Prostate gland (tissue), 2 donors: ENCODE results near the gene WWOX. TPM values are rescaled to one million over a fixed set of nuclear protein-coding genes. Genes with fewer than 3 reads are reported as not detected.
A peak's percentile ranks its signal among the peaks of the same experiment; 100 is the strongest.

Source experiments
- DNase-seq: peaks from one replicate; pipeline ENCODE4 v3.0.0-alpha.2; 2019; ENCODE audit warnings: low spot score
- H3K27ac ChIP-seq, 2 donors: fragments of 200-600 bp; sonication (generic); 2 replicates each; pipeline ENCODE4 v1.5.1; 2017 to 2019
- H3K27me3 ChIP-seq: fragments of 200-600 bp; sonication (generic); replicated peaks from 2 replicates; pipeline ENCODE4 v1.5.1; 2019; ENCODE audit not compliant: insufficient read depth
- H3K36me3 ChIP-seq, 2 donors: fragments of 200-600 bp; sonication (generic); 1 replicate in 1 of 2; 2 replicates in 1 of 2; pipeline versions ENCODE4 v1.5.1 to v1.8.1; 2017 to 2019
- H3K4me1 ChIP-seq: fragments of 200-600 bp; sonication (generic); replicated peaks from 2 replicates; pipeline ENCODE4 v1.5.1; 2019
- H3K4me3 ChIP-seq, 2 donors: fragments of 200-600 bp; sonication (generic); 2 replicates each; pipeline ENCODE4 v1.5.1; 2017 to 2019
- H3K9me3 ChIP-seq: fragments of 200-600 bp; sonication (generic); 2 replicates; pipeline ENCODE4 v1.5.1; 2017
- POLR2A ChIP-seq: fragments of 450-650 bp; IDR thresholded peaks from one replicate; pipeline ENCODE4 v1.6.1; 2016; ENCODE audit warnings: antibody characterized with exemption, mild to moderate bottlenecking
- POLR2AphosphoS5 ChIP-seq: sonication (generic); formaldehyde crosslinking; IDR thresholded peaks from one replicate; pipeline ENCODE4 v1.6.1; 2017; ENCODE audit warnings: antibody characterized with exemption
- WGBS: methylation state at CpG from one replicate; pipeline ENCODE4 v1.1.5; 2018; 5-methylcytosine and 5-hydroxymethylcytosine counted together
- intact Hi-C: fragments of 100-400 bp; cut with DNase I; formaldehyde crosslinking; loops from one replicate; pipeline ENCODE4 v1.14.2; 2022
- total RNA-seq, 2 donors: library from RNA; depleted of rRNA; stranded (reverse); fragments of >200 nt; gene quantifications; one replicate each; pipeline ENCODE4 v1.1.0, GENCODE V29; 2016
- TF ChIP-seq, protein P1 (sequence below), 4 experiments: fragments of 200-600 bp in 2 of 4; fragments of 450-650 bp in 2 of 4; sonication (generic) in 2 of 4; IDR thresholded peaks; 1 replicate in 3 of 4; 2 replicates in 1 of 4; pipeline ENCODE4 v1.5.1; 2016 to 2019; ENCODE audit warnings: antibody characterized with exemption in 4 of 4, mild to moderate bottlenecking in 2 of 4, moderate library complexity in 2 of 4

The WWOX gene
- total RNA-seq, 2 donors from 2014 or later, result 93.2 to 99.4 TPM

DNA sequence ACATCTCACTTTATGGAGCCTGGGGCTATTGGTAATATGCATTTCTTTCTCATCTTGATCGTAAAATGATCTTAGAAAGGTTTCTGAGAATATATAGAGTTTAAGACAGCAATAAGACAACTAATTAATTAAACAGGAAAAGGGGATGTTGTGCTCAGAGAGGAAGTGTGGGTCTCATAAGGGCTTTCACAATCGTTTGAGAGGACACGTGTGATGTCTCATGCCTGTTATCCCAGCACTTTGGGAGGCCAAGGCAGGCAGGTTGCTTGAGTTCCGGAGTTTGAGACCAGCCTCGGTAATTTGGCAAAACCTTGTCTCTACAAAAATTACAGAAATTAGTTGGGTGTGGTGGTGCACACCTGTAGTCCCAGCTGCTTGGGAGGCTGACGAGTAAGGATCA is 295.6 kb downstream of the WWOX start:
- Histone ChIP-seq H3K27ac (no peak overlapping the region), H3K27me3 (no peaks in the 10 kb centered on the region), H3K4me3 (no peak overlapping the region), H3K4me1 (no peaks in the 10 kb centered on the region), H3K9me3 (no peaks in the 10 kb centered on the region), H3K36me3 (no peaks in the 10 kb centered on the region)
- intact Hi-C loops, result no loop called here
- no peak for DNase-seq
- TF ChIP-seq, protein P1, sequence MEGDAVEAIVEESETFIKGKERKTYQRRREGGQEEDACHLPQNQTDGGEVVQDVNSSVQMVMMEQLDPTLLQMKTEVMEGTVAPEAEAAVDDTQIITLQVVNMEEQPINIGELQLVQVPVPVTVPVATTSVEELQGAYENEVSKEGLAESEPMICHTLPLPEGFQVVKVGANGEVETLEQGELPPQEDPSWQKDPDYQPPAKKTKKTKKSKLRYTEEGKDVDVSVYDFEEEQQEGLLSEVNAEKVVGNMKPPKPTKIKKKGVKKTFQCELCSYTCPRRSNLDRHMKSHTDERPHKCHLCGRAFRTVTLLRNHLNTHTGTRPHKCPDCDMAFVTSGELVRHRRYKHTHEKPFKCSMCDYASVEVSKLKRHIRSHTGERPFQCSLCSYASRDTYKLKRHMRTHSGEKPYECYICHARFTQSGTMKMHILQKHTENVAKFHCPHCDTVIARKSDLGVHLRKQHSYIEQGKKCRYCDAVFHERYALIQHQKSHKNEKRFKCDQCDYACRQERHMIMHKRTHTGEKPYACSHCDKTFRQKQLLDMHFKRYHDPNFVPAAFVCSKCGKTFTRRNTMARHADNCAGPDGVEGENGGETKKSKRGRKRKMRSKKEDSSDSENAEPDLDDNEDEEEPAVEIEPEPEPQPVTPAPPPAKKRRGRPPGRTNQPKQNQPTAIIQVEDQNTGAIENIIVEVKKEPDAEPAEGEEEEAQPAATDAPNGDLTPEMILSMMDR (IDR thresholded peaks at IDR 0.05), result no peak
- TF ChIP-seq POLR2AphosphoS5 (no peak), POLR2A (no peak)
- WGBS, result 88% methylated on average over 6 of the region's 6 CpGs

DNA sequence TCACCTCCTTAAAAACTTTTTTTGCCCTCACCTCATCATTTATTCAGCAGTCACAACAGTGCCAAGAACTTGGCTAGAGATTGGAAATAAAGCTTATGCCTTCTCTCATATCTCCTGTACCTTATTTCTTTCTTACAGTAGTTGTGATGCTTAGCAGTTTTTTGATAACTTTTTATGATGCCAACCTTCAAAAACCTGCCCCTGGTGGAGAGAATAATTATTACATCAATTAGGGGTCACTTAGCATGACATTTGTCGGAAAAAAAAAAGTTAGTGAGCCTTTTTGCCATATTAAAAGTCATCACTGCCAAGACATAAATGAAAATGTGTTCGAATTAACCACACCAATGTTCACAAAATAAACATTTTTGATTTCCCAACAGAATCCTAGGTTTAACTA is 296.6 kb downstream of the WWOX start:
- Histone ChIP-seq H3K27me3 (no peaks in the 10 kb centered on the region), H3K4me1 (no peaks in the 10 kb centered on the region), H3K4me3 (no peak overlapping the region), H3K36me3 (no peaks in the 10 kb centered on the region), H3K27ac (no peak overlapping the region), H3K9me3 (no peaks in the 10 kb centered on the region)
- WGBS, result 88% methylated on average over 2 of the region's 2 CpGs
- no peak for TF ChIP-seq POLR2A
- TF ChIP-seq, protein P1 (IDR thresholded peaks at IDR 0.05), result peak in 1 of 4 experiments; percentile 42
- no peak for TF ChIP-seq POLR2AphosphoS5
- intact Hi-C loops, result no loop called here
- no peak for DNase-seq

DNA sequence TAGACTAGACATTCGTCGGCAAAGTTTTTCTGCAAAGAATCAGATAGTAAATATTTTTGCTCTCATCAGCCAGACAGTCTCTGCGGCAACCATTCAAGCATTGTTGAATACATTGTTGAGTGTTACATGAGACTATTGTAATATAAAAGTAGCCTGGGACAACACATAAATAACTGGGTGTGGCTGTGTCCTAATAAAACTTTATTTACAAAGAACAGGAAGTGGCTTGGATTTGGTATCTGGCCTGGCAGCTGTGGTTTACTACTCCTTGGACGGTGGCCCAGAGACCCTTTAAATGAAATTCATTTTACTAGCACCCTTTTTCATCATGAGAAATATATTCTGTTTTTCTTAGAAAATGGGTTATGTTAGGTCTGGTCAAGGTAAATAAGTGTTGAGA is 297.2 kb downstream of the WWOX start:
- H3K27me3 ChIP-seq, result no peaks in the 10 kb centered on the region
- WGBS, result 60% methylated on average over 4 of the region's 4 CpGs
- no peak overlapping the region for H3K27ac ChIP-seq
- intact Hi-C loops, result no loop called here
- H3K4me3 ChIP-seq, result no peak overlapping the region
- TF ChIP-seq, protein P1 (IDR thresholded peaks at IDR 0.05), result no peak
- TF ChIP-seq POLR2A (no peak), POLR2AphosphoS5 (no peak)
- H3K36me3 ChIP-seq, result no peaks in the 10 kb centered on the region
- no peaks in the 10 kb centered on the region for H3K9me3 ChIP-seq
- DNase-seq, result no peak
- no peaks in the 10 kb centered on the region for H3K4me1 ChIP-seq

DNA sequence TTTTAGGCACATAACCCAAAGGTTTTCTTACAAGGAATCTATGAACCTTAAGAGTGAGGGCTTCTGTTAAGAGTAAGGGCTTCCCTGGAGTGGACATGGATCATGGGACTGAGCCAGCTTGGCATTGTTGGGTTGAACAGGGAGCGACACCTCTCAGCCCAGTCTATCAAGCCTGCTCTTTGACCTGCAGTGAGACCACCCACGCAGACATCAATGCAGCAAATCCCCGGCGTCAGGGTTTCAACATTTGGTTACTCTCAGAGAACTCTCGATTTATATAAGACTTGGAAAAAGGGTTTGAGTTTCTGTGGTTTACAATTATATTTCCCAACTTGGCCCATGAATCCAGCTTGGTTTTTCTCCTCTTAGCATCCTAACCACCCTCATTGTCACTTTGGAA is 299.9 kb downstream of the WWOX start:
- Histone ChIP-seq H3K9me3 (no peaks in the 10 kb centered on the region), H3K4me1 (no peaks in the 10 kb centered on the region), H3K4me3 (no peak overlapping the region), H3K27me3 (no peaks in the 10 kb centered on the region), H3K36me3 (no peaks in the 10 kb centered on the region), H3K27ac (no peak overlapping the region)
- no peak for DNase-seq
- intact Hi-C loops, result no loop called here
- TF ChIP-seq POLR2A (no peak), POLR2AphosphoS5 (no peak)
- TF ChIP-seq, protein P1 (IDR thresholded peaks at IDR 0.05), result no peak
- WGBS, result 86% methylated on average over 5 of the region's 5 CpGs

DNA sequence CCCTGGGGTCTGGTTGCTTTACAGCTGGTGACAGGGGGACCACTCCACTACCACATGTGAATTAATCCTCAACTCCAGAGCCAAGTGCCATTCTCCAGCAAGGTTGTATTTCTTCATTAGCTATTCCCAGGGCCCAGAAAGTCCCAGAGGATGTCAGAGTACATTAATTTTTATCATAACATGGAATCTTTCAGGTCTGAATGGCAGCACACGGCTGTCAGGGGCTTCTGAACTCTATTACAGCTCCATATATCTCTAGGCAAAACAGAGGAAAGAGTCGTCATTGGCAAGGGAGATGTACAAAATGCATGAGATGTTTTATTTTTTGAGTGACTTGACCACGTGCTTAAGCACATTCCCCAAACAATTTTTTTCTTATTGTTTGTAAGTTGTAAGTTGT is 303.4 kb downstream of the WWOX start:
- H3K4me1 ChIP-seq, result no peaks in the 10 kb centered on the region
- intact Hi-C loops, result no loop called here
- H3K27me3 ChIP-seq, result no peaks in the 10 kb centered on the region
- H3K27ac ChIP-seq, result no peak overlapping the region
- no peak overlapping the region for H3K4me3 ChIP-seq
- no peak for DNase-seq
- TF ChIP-seq POLR2A, result no peak
- TF ChIP-seq POLR2AphosphoS5, result no peak
- TF ChIP-seq, protein P1 (IDR thresholded peaks at IDR 0.05), result no peak
- 67% methylated on average over 3 of the region's 3 CpGs for WGBS
- no peaks in the 10 kb centered on the region for H3K9me3 ChIP-seq
- H3K36me3 ChIP-seq, result no peaks in the 10 kb centered on the region
